Midbrain (tissue), 1 donor: Measurements from ENCODE around the gene TMEM203.

ENCODE experiments used
- DNase-seq: peaks from one replicate; lab custom pipeline; 2025; lab: John Stamatoyannopoulos, UW

TMEM203 gene

DNA sequence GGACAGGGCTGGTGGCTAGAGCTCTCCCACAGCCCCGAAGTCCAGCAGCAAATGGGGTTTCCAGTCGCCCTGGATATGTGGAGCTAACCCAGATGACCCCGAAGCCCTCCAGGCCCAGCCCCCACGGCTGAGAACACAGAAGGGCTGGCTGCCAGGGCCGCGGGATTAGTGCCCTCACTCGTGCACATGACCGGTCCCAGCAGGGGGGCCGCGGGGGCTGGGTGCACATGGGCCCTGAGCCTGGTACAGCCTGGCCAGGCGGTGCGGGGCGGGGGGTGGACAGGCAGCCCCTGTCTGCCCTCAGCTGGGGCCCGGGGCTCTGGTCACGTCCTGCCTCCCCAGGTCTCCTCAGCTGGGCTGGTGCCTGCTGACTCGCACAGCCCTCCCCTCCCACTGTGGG lies 11.1 kb downstream of the TMEM203 start:
- DNase-seq = peak; percentile 92

DNA sequence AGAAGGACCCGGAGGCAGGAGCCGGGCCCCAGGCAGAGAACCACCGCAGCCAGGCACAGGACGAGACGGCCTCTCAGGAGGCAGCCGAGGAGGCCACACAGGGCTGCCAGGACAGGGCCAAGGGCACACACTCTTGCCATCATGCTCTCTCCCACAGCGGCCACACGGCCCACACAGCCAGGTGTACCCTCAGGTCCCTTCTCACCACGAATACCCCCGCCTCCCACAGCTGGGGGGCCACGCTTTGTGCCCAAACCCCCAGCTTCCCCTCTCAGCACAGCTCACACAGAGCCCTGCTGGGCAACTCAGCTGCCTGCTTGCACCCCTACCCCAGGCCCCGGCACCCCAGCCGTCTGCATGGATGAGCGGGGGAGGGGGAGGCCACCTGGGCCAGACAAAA lies 11.7 kb downstream of the TMEM203 start:
- no peak for DNase-seq

DNA sequence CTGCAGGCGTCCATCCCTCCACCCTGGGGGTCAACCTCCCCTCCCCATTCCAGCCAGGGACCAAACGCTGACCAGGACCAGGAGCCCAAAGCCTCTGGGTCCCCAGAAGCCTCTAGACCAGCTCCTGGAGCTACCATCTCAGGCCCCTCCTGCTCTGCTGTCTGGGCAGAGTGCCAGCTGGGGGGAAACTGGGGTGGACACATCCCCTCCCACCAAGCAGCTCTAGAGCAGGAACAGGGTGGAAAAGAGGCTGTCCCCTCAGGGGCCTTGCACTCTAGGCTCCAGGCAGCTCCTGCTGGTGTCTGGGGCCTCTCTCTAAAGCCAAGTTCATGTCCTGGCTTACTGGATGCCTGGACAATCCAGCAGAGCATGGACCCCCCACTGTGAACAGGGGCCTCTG lies 12.6 kb downstream of the TMEM203 start:
- no peak for DNase-seq

GRCh38 chr9:137192448-137192780 lies 13.0 kb downstream of the TMEM203 start:
- no peak for DNase-seq

GRCh38 chr9:137191691-137192447 lies 13.6 kb downstream of the TMEM203 start:
- DNase-seq = peak; percentile 60

DNA sequence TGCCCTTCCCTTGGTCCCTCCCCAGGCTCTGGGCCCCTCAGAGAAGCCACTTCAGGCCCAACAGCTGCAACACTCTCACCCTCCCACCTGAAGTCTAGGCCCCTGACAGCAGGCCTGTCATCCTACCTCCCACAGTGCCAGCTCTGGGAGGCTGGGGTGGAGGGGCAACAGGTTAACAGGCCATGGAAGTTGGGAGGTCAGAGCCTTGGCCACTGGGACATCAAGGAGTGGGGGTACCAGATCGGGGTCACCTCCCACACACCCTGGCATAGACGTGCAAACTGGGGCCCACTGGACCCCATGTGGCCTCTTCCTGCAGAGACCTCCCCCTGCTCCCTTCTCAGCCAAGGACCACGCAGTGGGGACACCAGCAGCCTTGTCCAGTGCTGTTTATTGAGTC lies 14.2 kb downstream of the TMEM203 start:
- no peak for DNase-seq

DNA sequence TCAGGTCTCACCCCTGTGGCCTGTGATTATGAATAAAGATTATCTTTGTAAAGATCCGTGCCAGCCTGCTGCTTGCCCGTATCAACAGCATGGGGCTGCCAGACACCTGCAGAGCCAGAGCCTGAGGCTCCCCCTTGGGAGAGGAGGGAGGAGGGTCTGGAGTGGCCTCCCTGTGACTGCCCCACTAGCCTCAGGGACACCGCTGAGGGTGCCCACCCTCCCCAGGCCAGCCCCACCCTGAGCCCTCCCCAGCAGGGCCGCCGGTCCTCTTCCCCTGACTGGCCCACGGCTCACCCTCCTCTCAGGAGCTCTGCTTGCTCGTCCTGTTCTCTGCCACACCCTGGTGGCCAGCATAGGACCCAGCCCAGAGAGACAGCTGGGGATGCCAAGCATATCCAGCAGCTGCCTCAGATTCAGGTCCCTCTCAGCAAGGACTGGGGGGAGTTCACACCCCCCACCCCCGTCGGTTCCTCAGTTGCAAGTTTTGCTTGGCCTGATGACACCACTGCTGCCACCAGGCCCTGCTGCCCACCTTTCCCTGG lies 15.1 kb downstream of the TMEM203 start:
- no peak for DNase-seq

DNA sequence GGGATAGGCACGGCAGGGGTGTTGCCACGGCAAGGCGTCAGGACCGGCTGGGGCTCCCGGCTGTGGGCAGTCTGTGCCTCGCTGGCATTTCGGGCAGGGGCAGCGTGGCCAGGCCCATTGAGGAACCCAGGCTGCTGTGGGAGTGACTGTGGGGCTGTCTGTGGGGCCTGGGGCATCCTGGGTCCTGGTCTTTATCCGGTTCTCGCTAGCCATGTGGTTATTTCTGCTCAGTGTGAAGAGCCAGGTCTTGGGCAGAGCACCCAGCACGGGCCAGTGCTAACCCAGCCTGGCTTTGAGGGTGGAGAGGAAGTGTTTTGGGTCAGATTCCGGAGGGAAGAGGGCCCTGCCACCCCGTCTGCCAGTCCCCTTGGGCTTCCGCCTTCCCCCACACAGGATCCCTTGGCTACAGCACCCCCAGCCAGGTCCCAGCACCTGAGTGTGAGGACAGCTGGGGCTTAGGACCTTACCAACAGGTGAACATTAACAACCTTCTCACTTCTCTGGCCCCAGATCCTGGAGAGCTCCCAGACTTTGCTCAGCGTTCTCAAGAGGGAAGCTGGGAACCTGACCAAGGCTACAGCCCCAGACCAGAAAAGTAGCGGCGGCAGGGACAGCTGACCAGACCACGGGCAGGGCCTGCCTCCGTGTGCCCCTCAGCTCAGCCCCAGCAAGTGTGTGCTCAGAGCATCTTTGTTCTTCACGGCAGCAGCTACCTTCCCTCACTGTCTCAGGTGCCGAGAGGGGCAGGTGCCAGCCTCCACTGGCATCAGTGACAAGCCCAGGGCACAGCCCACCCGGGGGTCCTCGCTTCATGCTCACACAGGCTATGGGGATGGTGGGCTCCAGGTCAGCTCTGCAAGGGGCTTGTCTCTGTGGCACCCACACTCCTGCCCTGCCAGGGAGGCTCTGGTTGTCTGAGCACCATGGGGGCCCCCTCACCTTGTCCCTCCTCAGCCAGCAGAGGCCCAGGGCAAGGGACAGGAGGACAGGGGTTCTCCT lies 15.9 kb downstream of the TMEM203 start:
- DNase-seq = no peak

DNA sequence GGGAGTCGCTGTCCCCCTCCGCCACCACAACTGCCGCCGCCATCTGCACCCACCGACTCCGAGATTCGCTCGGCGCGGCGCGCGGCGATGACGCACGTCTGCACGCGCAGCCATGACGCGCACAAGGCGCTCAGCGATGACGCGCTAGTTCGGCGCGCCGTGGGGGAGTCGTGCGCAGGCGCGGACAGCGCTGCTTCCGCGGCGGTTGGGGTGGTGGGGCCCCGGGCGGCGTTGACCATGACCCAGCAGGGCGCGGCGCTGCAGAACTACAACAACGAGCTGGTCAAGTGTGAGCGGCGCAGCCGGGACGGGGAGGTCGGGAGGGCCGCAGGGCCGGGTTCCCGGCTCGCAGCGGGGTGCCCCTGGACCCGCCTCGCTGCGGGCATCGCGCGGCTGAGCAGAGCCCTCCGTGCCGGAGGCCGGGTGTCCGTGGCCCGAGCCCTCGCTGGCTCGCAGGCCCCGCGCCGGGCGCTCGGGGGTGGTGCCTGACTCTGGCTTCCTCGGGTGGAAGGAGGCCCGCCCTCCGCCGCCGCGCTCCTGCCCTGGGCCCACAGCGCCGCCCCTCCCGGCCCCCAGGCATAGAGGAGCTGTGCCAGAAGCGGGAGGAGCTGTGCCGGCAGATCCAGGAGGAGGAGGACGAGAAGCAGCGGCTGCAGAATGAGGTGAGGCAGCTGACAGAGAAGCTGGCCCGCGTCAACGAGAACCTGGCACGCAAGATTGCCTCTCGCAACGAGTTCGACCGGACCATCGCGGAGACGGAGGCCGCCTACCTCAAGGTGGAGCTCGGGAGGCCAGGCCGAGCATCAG lies 16.8 kb downstream of the TMEM203 start, which contains the start of the genes ANAPC2 and SSNA1:
TSS of gene ANAPC2 (minus strand) at position 71 of the 807 bp plus-strand sequence. CDS start at position 43, 28 bp downstream.
TSS of gene SSNA1 (plus strand) at position 187 of the 807 bp plus-strand sequence. CDS start at position 238, 51 bp downstream.
- DNase-seq = peak; percentile 95

DNA sequence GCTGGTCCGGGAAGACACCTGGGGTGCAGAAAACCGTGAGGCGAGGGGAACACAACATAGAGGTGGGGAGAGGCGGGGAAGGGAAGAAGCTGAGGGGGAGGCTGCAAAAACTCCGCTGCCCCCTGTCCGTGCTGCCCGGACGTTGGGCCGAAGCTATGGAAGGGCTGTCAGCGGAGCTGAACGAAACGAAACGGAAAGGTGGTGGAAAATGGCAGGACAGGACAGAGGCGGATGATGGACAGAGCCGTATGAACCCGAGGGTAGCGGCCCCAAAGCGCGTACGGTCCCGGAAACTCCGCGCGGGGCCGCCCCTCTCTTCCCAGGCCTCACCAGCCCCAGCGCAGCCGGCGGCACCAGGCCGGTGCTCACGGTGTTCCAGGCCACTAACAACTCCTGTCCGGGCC lies 17.4 kb downstream of the TMEM203 start:
- DNase-seq = no peak

DNA sequence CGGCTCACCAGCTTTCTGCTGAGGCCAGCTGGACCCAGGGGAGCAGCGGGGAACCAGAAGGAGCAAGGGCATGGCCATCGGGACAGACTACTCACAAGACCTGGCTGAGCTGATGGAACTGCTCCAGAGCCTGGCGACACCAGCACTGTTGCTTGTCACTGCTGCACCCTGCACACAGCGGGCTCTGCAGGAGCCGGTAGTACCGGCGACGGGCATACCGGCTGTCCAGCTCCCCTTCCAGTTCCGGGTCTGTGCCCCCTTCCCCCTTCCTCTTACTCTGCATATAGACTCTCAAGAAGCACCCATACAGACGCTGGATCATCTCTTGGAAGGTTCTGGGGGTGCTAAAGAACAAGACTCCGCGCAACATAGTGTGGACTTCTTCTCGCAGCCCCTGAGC lies 18.1 kb downstream of the TMEM203 start:
- no peak for DNase-seq

DNA sequence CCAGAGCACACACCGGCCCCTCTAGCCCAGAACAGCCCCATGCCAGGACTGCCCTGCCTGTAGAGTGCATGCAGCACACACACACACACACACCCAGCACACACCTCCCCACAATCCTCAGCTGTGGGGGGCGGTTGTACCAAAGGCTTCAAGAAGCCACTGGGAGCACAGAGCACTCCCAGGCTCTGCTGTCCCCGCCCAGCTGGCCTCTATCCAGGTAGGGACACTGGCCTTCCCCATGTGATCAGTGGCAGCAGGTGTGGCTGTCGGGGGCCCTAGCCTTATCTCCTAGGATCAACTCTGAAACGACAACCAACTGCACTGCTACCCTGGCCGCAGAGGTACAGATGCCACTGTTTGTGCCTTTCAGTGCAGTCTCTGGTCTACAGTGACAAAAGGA lies 19.1 kb downstream of the TMEM203 start:
- no peak for DNase-seq

DNA sequence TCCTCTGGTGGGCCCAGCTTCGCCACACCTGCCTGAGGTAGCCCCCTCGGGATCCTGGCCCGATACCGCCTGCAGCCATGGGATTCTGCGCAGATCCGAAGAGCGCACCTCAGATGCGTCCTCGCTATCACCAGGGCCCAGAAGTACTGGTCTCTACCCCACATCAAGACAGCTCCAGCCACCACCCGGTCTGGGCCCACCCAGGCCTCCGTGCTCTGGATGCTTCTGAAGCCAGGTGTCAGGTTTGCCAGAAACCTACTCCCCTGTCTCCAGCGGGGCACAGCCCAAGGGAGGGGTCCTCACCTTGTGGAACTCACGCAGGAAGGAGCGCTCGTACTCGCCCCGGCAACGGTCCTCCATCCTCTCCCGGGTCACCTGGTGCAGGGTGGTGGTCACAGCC lies 19.5 kb downstream of the TMEM203 start:
- no peak for DNase-seq

DNA sequence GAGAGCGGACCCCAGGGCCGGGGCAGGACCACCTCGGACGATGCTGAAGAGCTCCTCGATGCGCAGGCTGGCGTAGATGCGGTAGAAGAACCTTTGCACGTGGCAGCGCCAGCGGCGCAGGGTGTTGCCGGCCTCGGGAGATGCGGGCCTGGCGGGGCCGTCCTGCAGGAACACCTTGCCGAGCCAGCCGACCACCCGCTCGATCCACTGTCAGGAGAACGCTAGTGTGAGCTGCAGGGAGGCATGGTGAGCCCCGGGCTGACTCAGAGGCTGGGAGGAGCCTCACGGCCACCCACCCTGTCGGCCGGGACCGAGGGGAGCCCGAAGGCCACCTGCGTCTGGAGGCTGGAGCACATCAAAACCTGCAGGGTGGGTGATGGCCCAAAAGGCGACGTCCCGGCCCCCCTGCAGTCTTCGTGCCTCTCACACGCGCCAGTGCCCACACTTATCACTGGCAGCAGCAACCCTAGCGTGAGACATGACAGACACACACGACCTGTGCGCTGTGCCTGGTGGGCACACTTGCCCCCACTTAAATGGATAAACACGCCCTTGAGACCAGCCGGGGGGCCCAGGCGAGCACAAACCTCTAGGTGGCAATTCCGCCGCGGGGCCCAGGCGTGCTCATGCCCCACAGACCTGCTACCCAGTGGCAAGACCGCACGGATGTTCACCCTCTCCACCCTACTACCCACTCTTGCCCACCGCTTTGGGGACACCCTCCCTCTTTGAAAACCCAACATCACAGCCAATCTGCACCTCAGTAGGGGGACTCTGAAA lies 20.4 kb downstream of the TMEM203 start:
- DNase-seq = no peak

DNA sequence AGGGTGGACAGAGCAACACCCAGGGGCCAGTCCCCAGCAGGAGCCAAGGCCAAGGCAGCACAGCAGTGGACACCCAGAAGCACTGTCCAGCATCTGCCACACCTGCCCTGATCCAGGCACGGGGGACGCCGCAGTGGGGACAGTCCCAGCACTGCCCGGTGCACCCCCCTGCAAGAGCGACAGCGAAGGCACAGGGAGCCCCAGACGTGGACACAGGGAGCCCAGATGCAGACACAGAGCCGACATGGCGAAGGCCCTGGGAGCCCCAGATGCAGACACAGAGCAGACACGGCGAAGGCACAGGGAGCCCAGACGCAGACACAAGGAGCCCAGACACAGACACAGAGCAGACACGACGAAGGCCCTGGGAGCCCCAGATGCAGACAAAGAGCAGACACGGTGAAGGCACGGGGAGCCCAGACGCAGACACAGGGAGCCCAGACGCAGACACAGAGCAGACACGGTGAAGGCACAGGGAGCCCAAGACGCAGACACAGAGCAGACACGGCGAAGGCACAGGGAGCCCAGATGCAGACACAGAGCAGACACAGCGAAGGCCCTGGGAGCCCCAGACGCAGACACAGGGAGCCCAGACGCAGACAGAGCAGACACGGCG lies 21.4 kb downstream of the TMEM203 start:
- no peak for DNase-seq

GRCh38 chr9:137182836-137183235 lies 22.6 kb downstream of the TMEM203 start:
- DNase-seq = no peak

- DNase-seq = no peak
These were observed 23.8 kb downstream of the TMEM203 start for GRCh38 chr9:137181680-137182079.

- no peak for DNase-seq
These were observed 25.0 kb downstream of the TMEM203 start for GRCh38 chr9:137180491-137180890.

- no peak for DNase-seq
These were observed 25.7 kb downstream of the TMEM203 start for GRCh38 chr9:137179761-137180160.

GRCh38 chr9:137178939-137179630 lies 26.4 kb downstream of the TMEM203 start:
- DNase-seq = no peak
